Measurements from ENCODE around the gene SLC35F1.

GRCh38 chr6:118319894-118320649 lies 413.0 kb downstream of the SLC35F1 start:
- no peak for TF ChIP-seq EZH2 (IDR thresholded peaks at IDR 0.05; ENCODE audit: borderline replicate concordance, low read depth, low read length, severe bottlenecking)
- peak; percentile 7 for TF ChIP-seq CTCF (IDR thresholded peaks at IDR 0.05; ENCODE audit: borderline replicate concordance, extremely low read depth, low read length, poor library complexity, severe bottlenecking)
